Activated CD8-positive, alpha-beta T cell treated with anti-CD3 and anti-CD28 coated beads for 36 hours (primary cell): Measurements from ENCODE around the gene S1PR2. TPM values are rescaled to one million over a fixed set of nuclear protein-coding genes. Genes with fewer than 3 reads are reported as not detected.

Experiments
- ATAC-seq: fragments of 200-7000 bp; cut with Tn5 transposase; one replicate; pipeline ENCODE4 v1.10.0; 2021; ENCODE audit warnings: mild to moderate bottlenecking, moderate library complexity
- CTCF ChIA-PET: fragments of 350-600 bp; sonication (Branson Sonifier 250); formaldehyde crosslinking; loops from one replicate; lab custom pipeline; 2021; ENCODE audit warnings: antibody characterized with exemption; lab: Charles Lee
- POLR2A ChIA-PET: fragments of 350-600 bp; sonication (Branson Sonifier 250); formaldehyde crosslinking; loops from one replicate; lab custom pipeline; 2021; ENCODE audit warnings: antibody characterized with exemption; lab: Charles Lee
- DNase-seq: peaks from one replicate; pipeline ENCODE4 v3.0.0-alpha.2; 2020
- H3K27ac Mint-ChIP-seq: one replicate; pipeline ENCODE4 v1.8.0; 2021; ENCODE audit warnings: mild to moderate bottlenecking, mixed read lengths
- H3K27me3 Mint-ChIP-seq: one replicate; pipeline ENCODE4 v1.8.0; 2021; ENCODE audit warnings: mixed read lengths
- H3K36me3 Mint-ChIP-seq: one replicate; pipeline ENCODE4 v1.8.0; 2021; ENCODE audit warnings: low read depth, mixed read lengths
- H3K4me1 Mint-ChIP-seq: one replicate; pipeline ENCODE4 v1.8.0; 2021; ENCODE audit warnings: low read depth, mixed read lengths
- H3K4me3 Mint-ChIP-seq: one replicate; pipeline ENCODE4 v1.8.0; 2021; ENCODE audit warnings: mild to moderate bottlenecking, moderate library complexity, mixed read lengths
- H3K9me3 Mint-ChIP-seq: one replicate; pipeline ENCODE4 v1.8.0; 2021; ENCODE audit warnings: mixed read lengths
- CTCF ChIP-seq: fragments of 200-600 bp; IDR thresholded peaks from one replicate; pipeline ENCODE4 v1.8.0; 2022; ENCODE audit warnings: antibody characterized with exemption, mild to moderate bottlenecking
- intact Hi-C: fragments of 100-400 bp; cut with micrococcal nuclease; formaldehyde crosslinking; loops from one replicate; pipeline ENCODE4 v1.10.0; 2022
- total RNA-seq, 2 experiments: library from RNA; stranded (reverse); gene quantifications; one replicate each; pipeline ENCODE4 v1.2.3, GENCODE V29; 2021

The S1PR2 gene
- total RNA-seq, 2 experiments from 2014 or later: 6.3 to 6.6 TPM

DNA sequence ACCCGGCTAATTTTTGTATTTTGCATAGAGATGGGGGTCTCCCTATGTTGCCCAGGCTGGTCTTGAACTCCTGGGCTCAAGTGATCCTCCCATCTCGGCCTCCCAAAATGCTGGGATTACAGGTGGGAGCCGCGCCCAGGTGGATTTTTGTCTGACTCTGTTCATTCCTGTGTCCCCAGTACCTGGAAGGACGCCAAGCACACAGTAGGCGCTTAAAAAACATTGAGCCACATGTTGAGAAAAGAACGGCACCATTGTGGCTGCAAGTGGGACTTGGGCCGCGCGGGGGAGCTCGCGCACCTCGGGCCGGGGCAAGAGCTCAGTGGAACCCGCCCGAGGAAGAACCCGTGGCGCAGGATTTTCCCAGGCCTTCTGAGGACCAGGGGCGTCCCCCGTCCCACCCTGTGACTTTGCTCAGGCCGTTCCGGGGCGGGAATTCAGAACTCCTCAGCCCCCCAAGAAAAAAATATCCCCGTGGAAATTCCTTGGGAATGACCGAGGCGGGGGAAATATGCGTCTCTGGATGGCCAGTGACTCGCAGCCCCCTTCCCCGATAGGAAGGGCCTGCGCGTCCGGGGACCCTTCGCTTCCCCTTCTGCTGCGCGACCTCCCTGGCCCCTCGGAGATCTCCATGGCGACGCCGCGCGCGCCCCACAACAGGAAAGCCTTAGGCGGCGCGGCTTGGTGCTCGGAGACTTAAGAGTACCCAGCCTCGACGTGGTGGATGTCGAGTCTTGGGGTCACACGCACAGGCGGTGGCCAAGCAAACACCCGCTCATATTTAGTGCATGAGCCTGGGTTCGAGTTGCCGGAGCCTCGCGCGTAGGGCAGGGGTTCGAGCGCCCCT, 38.4 kb upstream of the S1PR2 start:
- ATAC-seq (peak; percentile 72), DNase-seq (peak; percentile 95)
- ChIA-PET CTCF (interaction anchor here (0.6 to 8.8 kb wide), 21 partner anchors 9 to 338 kb away, joined by 3 to 286 read pairs (median 5); partner anchors contain the start of genes FDX2, ICAM4, ICAM5 and KRI1), POLR2A (interaction anchor here (0.6 to 8.0 kb wide), 18 partner anchors 10 to 296 kb away, joined by 3 to 107 read pairs (median 8); partner anchors contain the start of genes CDC37, DNMT1, ICAM4 and ICAM5)
- H3K4me3 Mint-ChIP-seq: peak overlapping the region; percentile 85
- peaks cover 22% of the 10 kb centered on the region for H3K36me3 Mint-ChIP-seq
- TF ChIP-seq CTCF: peak; percentile 97
- H3K27ac Mint-ChIP-seq: peak overlapping the region; percentile 89
- H3K9me3 Mint-ChIP-seq: no peaks in the 10 kb centered on the region
- H3K4me1 Mint-ChIP-seq: peaks cover 20% of the 10 kb centered on the region
- intact Hi-C loops: loop anchor here (1.0 kb wide), 1 partner anchor 120 kb away; no protein-coding TSS in a partner anchor
- no peaks in the 10 kb centered on the region for H3K27me3 Mint-ChIP-seq

DNA sequence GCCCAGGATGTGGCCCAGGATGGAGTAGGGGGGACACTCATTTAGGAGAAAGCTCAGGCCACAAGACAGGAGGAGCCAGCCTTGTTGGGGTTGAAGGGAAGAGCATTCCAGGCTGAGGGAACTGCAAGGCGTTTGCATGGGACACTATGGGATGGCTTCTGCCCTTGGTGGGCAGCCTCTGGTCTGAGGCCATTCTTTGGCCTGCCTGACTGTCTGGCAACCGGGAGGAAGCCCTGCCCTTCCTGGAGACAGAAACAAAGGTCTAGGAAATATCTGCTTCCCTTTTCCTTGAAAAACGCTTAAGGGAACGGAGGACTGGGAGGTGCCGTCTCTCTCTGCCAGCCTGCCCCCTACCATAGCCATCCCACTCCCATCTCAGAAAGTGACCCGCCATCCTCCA, 36.9 kb upstream of the S1PR2 start:
- ChIA-PET POLR2A (interaction anchor here (1.1 to 1.5 kb wide), 2 partner anchors 9 to 112 kb away, joined by 3 to 5 read pairs; partner anchors contain the start of gene TYK2), CTCF (interaction anchor here (0.7 to 8.8 kb wide), 7 partner anchors 8 to 118 kb away, joined by 3 to 286 read pairs (median 4); partner anchors contain the start of genes ICAM5, RAVER1 and TYK2)
- no peaks in the 10 kb centered on the region for H3K9me3 Mint-ChIP-seq
- peaks cover 15% of the 10 kb centered on the region for H3K36me3 Mint-ChIP-seq
- H3K27me3 Mint-ChIP-seq: no peaks in the 10 kb centered on the region
- no peak overlapping the region for H3K4me3 Mint-ChIP-seq
- intact Hi-C loops: no loop called here
- no peak overlapping the region for H3K27ac Mint-ChIP-seq
- DNase-seq (no peak), ATAC-seq (no peak)
- no peak for TF ChIP-seq CTCF
- H3K4me1 Mint-ChIP-seq: peaks cover 16% of the 10 kb centered on the region

DNA sequence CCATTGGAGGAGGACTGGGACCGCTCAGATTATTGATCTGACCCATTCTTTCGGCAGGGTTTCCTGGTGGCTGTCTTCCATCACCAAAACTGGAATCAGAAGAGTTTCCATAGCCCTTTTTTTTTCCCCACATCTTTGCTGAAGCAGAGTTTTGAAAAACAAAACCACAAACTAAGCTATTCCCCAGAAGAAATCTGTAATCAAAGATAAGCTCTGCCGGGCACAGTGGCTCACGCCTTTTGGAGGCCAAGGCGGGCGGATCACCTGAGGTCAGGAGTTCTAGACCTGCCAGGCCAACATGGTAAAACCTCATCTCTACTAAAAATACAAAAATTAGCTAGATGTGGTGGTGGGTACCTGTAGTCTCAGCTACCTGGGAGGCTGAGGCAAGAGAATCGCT, 35.6 kb upstream of the S1PR2 start:
- no peak for DNase-seq
- TF ChIP-seq CTCF: no peak
- no peak for ATAC-seq
- Mint-ChIP-seq H3K4me1 (peaks cover 8% of the 10 kb centered on the region), H3K36me3 (peaks cover 3% of the 10 kb centered on the region), H3K27ac (no peak overlapping the region), H3K4me3 (no peak overlapping the region), H3K27me3 (no peaks in the 10 kb centered on the region), H3K9me3 (no peaks in the 10 kb centered on the region)
- ChIA-PET CTCF (interaction anchor here (5.8 to 8.8 kb wide), 2 partner anchors 7 to 120 kb away, joined by 75 to 286 read pairs; partner anchors contain the start of gene TYK2), POLR2A (interaction anchor here (1.5 to 1.6 kb wide), 2 partner anchors 114 to 121 kb away, joined by 3 read pairs; partner anchors contain the start of gene TYK2)
- intact Hi-C loops: no loop called here

GRCh38 chr19:10262771-10263170, 31.6 kb upstream of the S1PR2 start:
- Mint-ChIP-seq H3K27me3 (no peaks in the 10 kb centered on the region), H3K4me1 (peaks cover 30% of the 10 kb centered on the region), H3K36me3 (peaks cover 19% of the 10 kb centered on the region), H3K4me3 (no peak overlapping the region), H3K9me3 (no peaks in the 10 kb centered on the region), H3K27ac (no peak overlapping the region)
- ChIA-PET POLR2A (interaction anchor here (2.6 kb wide), 1 partner anchor 126 kb away, joined by 7 read pairs; no protein-coding TSS in a partner anchor), CTCF (interaction anchor here (8.6 kb wide), 1 partner anchor 123 kb away, joined by 168 read pairs; no protein-coding TSS in a partner anchor)
- no peak for DNase-seq
- TF ChIP-seq CTCF: no peak
- intact Hi-C loops: no loop called here
- no peak for ATAC-seq
